Measurements from ENCODE around the gene AADACL4.
"Not testable (repeated sequence)": the region's sequence is repeated elsewhere in the genome, so short reads cannot be mapped to it uniquely, and the experiment has no call there.

The AADACL4 gene

DNA sequence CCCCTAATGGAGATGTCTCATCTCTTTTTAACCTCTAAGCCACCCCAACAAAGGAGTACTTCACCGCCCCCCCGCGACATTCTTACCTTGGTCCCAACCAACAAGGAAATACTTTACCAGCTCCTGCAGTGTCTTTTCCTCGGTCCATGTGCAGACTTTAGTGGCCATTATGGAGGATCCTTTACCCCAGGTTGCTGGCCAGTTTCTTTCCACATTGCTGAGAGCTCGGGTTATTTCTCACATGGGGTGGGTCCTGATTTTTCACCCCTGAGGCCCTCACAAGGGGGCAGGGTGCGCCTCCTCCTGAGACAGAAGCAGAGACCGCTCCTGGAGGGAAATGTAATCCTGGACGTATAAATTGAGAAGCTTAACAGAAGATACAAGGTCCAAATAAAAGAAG lies 69.0 kb downstream of the AADACL4 start:
- no peak for DNase-seq

DNA sequence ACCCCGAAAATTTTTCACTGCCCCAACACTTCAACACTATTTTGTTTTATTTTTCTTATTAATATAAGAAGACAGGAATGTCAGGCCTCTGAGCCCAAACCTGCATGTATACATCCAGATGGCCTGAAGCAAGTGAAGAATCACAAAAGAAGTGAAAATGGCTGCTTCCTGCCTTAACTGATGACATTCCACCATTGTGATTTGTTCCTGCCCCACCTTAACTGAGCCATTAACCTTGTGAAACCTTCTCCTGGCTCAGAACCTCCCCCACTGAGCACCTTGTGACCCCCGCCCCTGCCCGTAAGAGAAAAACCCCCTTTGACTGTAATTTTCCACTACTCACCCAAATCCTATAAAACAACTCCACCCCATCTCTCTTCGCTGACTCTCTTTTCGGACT lies 69.8 kb downstream of the AADACL4 start:
- DNase-seq = not testable (repeated sequence)

DNA sequence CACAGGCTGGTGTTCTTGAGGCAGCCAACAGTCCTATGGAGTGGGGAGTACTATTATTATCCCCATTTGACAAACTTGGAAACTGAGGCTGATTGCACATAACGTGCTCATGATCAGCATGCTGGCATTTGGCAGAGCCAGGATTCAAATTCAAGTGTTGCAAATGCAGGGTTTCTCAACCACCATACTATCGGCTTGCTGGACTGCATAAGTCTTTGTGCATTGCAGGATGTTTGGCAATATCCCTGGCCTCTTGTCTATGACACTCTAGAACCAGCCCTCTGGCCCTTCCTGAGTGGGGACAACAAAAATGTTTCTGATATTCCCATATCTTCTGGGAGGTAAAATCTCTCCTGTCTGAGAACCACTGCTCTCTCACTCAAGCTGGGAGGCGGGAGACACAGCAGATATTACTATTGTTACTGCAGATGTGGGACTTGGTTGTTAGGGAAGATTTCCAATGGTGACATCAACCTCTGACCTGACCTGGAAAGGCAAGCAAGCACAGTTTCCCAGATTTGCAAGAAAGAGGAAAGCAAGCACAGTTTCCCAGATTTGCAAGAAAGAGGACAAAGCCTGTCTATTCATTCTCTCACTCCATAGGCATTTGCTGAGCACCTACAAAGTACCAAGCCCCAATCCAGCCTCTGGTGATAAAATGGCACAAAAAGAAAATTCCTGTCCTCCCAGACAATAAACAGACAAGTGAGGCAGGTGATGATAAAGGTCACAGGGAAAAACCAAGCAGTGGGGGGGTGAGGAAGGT lies 71.0 kb downstream of the AADACL4 start:
- no peak for DNase-seq

DNA sequence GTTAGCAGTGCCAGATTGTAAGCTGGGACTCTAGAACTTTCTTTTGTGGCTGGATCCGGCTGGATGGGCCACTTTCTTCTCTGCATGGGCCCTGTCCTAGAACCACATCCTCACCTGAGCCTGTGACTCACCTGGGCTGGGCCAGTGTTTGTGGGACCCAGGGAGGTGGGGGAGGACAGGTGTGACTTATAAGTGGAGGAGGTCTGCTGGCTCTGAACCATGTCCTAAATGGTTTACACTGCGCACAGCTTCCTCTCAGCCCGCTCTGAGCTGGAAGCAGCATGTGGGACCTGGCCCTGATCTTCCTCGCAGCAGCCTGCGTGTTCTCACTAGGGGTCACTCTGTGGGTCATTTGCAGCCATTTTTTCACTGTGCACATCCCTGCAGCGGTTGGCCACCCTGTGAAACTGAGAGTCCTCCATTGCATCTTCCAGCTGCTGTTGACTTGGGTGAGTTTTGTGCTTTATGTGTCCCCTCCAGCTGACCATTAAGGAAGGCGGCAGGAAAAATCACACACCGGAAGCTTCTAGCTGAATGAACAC lies 72.1 kb downstream of the AADACL4 start, which contains the start of gene AADACL3:
Gene AADACL3 (plus strand): TSS at position 215 of the 542 bp plus-strand sequence. CDS start 67 bp downstream, at position 282.
- DNase-seq = no peak

Data from stimulated activated CD4-positive, alpha-beta T cell treated with anti-CD3 and anti-CD28 coated beads, Interleukin-2, amount 100 ng/mL, for 48 hours (primary cell).